Measurements from ENCODE around the gene CORO7.
"Not testable (repeated sequence)": the region's sequence is repeated elsewhere in the genome, so short reads cannot be mapped to it uniquely, and the experiment has no call there.

The CORO7 gene

DNA sequence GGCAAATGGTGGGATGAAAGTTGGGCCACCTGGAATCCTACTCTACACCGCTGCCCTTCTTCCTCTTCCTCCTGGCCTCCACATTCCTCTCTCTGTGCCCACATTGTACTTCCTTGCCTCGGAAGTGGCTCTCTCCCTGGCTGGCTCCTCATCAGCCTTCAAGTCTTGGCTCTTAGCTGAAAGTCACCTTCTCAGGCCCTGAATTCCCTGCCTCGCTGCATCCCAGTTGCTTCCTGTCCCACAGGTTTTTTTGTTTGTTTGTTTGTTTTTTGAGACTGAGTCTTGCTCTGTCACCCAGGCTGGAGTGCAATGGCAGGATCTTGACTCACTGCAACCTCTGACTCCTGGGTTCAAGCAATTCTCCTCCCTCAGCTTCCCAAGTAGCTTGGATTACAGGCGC, 62.7 kb downstream of the CORO7 start:
- no peak for DNase-seq (ENCODE audit: low spot score)

DNA sequence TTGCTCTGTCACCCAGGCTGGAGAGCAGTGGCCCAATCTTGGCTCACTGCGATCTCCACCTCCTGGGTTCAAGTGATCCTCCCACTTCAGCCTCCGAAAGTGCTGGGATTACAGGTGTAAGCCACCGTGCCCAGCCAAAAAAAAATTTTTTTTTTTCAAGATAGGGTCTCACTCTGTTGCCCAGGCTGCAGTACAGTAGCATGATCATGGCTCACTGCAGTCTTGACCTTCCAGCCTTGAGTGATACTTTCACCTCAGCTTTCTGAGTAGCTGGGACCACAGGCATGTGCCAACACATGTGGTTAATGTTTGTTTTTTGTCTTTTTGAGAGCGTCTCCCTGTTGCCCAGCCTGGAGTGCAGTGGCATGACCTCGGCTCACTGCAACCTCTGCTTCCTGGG, 63.6 kb downstream of the CORO7 start:
- no peak for DNase-seq (ENCODE audit: low spot score)

DNA sequence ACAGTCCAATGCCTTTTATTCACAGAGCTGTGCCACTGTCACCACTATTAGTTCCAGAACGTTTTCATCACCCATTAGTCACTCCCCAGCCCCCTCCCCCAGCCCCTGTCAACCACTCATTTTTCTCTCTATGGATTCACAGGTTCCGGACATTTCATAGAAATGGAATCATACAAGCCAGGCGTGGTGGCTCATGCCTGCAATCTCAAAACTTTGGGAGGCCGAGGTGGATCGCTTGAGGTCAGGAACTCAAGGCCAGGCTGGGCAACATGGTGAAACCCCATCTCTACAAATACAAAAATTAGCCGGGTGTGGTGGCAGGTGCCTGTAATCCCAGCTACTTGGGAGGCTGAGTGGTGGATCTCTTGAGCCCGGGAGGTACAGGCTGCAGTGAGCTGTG, 64.5 kb downstream of the CORO7 start:
- no peak for DNase-seq (ENCODE audit: low spot score)

DNA sequence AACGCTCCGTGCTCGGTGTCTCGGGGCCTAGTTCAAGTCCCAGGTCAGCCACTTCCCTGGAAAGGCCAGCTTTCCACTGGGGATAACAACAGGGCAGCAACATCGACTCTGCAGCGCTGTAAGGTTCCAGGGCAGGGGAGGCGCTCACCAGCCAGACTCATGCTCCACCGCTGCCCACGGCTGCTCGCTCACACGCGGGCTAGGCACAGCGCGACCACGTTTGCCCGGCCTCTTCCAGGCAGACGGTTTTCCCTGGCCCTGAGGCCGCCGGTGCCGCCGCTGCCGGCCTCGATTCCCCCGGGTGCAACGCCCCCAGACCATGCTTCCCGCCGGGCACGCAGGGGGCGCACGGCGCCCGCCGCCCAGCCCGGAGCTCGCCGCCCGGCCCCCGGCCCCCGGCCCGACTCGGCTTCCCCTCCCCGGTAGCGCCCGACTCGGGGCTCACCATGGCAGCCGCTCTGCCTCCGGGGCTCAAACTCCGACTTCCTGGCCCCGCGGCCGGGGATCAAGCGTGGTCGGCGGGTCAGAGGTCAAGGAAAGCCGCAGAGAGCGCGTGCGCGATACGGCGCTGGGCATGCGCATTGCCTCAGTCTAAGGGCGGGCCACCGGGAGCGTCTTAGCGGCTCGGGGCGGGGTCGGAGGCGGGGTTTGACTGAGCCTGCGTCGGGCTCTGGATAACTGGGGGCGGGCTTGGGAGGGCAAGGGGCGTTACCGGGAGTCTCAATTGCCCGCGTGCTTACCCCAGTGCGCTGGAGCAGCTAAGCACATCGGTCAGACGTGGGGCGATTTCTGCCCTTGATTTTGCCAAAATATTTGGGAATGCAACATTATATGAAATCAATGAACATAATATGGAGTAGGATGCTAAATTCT, 65.4 kb downstream of the CORO7 start, which contains the start of gene PAM16:
TSS of gene PAM16 (minus strand) at position 535 of the 873 bp plus-strand sequence. CDS start at position 448, 87 bp downstream.
- peak; percentile 88 for DNase-seq (ENCODE audit: low spot score)

DNA sequence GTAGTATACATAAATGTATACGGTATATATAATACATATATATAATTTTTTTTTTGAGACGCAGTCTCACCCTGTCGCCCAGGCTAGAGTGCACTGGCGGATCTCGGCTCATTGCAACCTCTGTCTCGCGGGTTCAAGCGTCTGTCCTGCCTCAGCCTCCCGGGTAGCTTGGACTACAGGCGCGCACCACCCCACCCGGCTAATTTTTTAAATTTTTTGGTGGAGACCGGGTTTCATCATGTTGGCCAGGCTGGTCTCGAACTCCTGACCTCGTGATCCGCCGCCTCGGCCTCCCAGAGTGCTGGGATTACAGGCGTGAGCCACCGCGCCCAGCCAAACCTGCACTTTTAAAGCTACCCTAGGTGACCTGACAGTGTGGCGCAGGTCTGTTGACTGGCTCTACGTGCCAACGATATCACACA, 66.0 kb downstream of the CORO7 start:
- no peak for DNase-seq (ENCODE audit: low spot score)

DNA sequence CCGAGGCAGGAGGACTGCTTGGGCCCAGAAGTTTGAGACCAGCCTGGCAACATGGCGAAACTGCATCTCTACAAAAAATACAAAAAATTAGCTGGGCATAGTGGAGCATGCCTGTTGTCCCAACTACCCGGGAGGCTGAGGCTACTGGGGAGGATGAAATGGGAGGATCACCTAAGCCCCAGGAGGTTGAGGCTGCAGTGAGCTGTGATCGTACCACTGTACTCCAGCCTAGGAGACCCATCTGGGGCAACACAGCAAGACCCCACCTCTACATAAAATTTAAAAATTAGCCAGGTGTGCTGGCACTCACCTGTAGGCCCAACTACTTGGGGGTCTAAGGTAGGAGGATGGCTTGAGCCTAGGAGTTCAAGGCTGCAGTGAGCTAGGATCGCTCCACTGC, 67.1 kb downstream of the CORO7 start:
- DNase-seq (ENCODE audit: low spot score): no peak

DNA sequence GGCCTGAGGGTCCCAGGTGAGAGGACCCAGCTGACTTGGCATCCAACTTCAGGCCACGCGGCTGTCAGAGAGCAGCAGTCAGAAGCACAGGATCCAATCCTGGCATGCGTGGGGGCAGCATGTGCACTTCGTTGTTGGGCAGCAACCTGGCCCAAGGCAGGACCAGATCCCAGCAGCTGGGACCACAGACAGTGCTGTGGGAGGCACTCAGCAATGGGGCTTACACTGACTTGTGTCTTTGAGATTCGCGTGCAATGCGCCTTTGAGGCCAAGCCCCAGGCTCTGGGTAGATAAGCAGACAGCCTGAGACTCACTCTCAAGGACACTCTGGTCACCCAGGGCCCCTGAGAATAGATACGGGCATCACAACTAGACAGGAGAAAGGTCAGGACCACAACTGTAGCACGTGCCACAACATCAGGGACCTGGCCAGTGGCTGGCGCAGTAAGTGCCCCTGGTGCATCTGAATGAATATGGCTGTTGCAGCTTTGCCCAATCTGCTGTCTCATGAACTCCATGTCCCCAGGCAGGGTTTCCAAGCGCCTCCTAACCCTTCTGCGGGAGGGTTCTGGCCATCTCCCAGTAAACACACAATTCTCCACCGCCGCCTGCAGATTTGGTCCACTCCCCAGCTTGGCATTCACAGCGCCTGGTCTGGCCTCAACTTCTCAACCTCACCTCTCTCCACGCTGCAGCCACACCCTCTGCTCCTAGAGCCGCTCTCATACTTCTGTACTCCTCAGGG, 68.5 kb downstream of the CORO7 start:
- DNase-seq (ENCODE audit: low spot score): no peak

DNA sequence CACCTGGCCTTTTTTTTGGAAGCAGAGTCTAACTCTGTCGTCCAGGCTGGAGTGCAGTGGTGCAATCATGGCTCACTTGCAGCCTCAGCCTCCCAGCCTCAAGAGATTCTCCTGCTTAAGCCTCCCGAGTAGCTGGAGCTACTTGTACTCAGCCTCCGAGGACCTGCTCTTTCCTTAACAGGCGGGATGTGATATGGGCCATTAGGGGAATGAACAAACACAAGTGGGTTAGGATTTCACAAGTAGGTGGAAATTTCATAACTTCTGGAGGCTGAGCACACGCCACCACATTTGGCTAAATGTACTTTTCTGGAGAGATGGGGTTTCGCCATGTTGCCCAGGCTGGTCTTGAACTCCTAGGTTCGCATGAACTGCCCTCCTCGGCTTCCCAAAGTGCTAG, 69.4 kb downstream of the CORO7 start:
- no peak for DNase-seq (ENCODE audit: low spot score)

DNA sequence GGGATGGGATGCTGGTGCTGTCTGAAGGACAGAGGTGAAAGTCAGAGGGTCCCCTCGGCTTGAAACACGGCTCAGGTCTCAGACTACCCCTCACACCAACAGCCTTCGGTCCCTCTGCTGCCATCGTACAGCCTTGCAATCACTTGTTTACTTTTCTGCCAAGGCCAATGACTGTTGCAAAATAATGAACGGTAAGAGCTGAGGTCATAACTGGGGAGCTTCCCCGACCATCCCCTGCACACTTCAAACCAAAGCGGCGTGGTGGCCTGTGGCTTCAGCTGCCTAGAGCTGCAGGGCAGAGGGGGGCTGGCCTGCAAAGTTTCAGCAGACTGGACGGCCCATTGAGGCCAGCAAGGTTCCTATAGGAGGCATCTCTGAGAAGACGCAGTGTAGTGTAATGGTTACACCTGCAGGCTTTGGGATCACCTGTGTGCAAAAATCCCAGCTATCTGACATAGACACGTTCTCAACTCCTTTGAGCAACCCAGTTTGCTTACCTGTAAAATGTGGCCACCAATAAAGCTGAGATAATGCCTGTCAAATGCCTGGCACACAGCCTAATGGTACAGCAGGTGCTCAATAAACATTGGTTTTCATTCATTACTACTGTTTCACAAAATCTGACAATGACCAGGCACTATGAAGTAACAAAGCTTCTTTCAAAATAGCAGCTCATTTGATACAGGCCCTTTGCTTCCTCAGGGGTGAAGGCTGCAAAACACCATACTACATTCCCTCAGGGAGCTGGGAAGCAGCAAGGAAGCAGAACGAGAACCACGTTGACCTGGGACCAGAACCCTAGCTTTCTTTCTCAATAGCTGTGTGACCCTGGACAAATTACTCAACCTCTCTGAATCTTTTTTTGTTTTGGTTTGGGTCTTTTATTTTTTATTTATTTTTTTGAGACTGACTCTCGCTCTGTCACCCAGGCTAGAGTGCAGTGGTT, 70.3 kb downstream of the CORO7 start:
- DNase-seq (ENCODE audit: low spot score): no peak

DNA sequence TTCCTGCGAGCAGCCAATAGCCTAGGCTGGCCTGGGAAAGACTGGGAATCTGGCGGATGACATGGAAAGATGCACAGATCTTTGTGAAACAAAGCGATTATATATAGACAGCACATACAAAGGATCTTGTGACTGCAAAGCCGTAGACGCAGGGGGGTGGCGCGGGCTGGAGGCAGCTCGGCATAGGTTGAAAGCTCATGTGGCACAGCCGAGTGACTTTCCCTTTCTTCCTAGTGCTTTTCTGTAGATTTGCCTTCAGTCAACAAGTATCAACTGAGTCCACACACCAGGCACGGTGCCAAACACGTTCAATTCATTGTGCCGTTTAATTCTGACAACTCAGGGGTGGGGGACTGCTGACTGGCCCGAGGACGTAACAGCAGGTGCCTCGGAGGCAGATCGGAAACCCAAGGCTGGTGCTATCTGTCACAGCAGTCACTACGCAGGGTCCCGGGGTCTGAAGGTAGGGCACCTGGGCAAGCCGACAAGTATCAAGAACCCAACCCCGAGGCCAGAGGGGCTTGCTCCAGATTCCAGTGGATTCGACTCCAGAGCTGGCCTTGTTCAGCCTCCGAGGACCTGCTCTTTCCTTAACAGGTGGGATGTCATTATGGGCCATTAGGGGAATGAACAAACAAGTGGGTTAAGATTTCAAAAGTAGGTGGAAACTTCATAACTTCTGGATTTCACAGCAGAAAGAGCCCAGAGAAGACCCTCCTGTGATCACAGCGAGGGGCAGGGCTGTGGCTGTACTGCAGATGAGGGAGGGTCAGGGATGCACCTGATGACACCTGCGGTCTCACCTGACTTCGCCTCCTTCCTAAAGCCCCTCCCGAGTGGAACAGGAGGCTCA, 71.2 kb downstream of the CORO7 start:
- DNase-seq (ENCODE audit: low spot score): peak; percentile 63

DNA sequence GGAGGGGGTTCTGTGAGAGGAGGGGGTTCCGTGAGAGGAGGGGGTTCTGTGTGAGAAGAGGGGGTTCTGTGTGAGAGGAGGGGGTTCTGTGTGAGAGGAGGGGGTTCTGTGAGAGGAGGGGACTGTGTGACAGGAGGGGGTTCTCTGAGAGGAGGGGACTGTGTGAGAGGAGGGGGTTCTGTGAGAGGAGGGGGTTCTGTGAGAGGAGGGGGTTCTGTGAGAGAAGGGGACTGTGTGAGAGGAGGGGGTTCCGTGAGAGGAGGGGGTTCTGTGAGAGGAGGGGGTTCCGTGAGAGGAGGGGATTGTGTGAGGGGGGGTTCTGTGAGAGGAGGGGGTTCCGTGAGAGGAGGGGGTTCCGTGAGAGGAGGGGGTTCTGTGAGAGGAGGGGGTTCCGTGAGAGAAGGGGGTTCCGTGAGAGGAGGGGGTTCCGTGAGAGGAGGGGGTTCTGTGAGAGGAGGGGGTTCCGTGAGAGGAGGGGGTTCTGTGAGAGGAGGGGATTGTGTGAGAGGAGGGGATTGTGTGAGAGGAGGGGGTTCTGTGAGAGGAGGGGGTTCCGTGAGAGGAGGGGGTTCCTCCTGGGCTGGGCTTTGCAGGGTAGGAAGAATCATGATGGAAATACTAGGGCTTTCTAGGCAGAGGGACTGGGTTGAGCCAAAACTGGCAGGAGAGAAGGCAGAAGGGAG, 72.0 kb downstream of the CORO7 start:
- not testable (repeated sequence) for DNase-seq (ENCODE audit: low spot score)

DNA sequence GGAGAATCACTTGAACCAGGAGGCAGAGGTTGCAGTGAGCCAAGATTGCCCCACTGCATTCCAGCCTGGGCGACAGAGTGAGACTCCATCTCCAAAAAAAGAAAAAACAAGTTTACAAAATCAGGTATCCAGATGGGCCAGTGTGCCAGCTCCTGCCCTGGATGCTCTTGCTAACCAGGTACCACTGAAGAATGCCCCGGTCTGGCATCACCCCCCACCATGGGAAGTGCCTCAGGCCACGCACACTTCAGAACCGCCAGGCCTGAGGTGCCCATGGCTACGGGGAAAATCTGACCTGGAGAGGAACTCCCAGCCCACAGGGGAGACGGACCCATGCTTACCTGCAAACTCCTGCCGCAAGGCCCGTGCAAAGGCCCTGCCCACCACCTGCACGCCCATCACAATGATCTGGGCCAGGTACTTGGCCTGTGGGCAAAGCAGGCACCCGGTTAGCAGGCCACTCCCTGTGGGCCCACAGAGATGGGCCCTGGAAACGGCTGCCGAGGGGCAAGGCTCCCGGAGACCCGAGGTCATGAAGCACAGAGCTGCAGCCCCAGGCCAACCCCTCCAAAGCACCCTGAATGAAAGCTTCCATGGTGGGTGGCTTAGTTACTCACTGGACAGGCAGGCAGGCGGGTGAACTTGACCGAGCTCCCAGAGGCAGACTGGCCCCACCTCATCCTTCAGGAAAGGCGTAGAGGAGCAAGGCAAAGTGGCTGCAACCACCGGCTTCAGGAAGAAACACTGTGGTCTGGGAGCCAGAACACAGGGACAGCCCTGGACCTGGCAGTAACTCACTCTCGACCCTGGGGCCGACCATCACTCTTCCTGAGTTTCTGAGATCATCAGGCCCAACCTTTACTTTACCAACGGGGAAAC, 73.3 kb downstream of the CORO7 start:
- no peak for DNase-seq (ENCODE audit: low spot score)

DNA sequence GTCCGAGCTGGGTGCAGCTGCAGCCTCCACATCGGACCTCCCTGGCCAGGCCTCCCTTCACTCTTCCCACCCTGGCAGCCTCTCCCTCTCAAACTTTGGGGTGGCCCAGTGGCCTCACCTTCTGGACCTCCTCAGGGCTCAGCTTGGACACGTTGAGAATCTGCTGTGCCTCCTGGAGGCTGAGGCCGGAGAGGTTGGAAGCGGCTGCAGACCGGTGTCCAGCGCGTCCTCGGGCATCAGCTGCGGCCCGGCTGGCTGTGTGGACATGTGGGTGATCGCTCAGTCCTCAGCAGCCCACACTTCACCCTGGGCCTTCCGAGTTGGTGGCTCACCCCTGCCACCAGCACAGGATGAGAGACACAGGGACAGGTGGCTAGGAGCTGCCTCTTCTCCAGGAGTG, 75.1 kb downstream of the CORO7 start:
- DNase-seq (ENCODE audit: low spot score): no peak

DNA sequence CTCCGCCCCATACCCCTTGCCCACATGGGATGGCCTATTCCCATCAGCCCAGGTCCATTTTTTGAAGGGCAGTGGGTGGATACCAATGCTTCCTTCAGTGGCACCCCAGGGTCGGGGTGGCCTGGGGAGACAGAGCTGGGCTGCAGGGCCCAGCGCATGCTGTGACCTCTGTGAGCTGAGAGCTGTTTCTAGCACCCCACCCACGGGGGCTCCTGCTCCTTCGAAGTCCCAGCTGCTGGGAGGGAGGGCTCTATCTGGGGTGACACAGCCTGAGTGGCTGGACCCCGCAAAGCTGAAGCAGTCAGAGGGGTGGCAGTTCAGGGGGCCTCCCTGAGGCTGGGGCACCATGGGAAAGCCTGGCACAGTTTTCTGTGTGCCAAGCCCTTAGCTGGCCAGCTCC, 76.0 kb downstream of the CORO7 start:
- no peak for DNase-seq (ENCODE audit: low spot score)

DNA sequence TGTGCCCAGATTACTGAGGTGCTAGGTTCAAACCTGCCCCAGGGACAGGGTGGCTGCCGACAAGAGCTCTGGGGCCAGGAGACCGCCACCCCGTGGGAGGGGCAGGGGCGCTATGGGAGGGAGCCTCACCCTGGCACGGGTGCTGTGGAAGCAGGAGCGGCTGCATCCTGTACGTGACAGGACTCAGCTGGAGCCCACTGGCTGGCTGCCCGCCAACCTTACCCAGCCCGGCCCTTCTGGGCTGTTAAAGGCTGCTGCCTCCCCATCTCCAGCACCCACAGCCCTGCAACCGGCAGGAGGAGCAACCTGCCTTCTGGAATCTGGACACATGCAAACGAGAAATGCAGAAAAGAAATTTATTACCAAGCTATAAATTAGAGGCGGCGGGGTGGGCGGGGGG, 76.5 kb downstream of the CORO7 start:
- DNase-seq (ENCODE audit: low spot score): no peak

DNA sequence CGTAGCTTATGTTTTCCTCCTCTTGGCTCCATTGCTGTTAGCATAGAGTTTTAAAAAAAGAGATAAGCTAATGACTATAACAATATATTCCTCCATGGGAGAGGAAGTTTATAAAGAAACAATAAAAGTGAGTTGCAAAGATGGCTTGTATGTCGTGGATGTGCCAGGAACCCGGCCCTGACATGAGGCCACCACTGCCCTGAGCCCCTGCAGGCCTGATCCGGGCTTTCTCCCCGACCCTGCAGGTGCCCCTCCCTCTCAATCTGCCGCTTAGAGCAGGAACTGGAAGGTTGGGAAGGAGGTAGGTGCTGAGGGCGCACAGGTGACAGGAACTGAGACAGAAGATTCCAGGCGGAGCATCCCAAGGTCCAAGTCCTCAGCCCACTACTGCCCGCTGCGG, 76.9 kb downstream of the CORO7 start:
- no peak for DNase-seq (ENCODE audit: low spot score)

DNA sequence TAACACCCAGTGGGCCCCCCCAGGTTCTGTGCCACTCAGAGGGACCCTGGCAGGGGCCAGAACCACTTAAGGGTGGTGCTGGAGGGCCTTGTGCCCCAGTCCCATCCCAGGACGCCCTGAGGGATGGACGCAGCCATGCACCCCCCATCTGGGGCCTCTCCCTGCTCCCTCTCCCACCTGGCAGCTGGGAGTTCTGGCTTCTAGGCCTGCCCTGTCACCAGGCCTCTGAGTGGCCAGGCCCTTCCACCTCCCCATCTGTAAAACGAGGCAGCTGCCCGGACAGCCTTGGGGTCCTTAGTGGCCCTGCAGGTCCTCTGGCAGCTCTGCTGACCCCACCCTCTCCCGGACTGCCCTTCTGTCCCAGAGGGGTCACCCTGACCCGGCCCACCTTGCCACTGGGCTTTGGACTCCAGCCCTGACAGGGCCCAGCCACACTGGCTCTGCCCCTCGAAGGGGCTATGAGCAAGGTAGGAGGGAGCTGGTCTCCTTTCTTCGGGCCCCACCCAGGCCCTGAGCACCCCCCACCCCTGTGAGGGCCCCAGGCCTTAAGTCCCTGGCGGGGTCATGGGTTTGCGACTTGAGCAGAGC, 77.6 kb downstream of the CORO7 start:
- DNase-seq (ENCODE audit: low spot score): no peak

DNA sequence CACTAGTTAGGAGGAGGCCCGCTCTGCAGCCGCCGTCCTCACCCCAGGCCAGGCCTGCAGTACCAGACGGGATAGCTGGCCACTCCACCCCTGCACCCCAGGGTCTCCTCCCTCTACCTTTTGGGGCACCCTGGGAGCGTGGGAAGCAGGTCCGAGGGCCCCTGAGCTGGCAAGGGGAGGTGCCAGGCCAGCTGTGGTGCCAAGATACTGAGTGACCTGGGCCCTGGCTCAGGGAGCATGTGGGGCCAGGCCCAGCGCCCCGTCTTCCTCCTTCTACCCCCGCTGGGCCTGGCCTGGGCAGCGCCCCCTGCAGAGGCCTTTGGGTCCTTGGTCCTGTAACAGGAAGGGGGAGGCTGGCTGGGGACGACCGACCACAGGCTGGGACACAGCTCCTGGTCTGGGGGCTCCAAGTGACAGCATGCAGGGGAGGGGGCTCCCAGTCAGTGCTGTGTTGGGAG, 78.2 kb downstream of the CORO7 start:
- no peak for DNase-seq (ENCODE audit: low spot score)

DNA sequence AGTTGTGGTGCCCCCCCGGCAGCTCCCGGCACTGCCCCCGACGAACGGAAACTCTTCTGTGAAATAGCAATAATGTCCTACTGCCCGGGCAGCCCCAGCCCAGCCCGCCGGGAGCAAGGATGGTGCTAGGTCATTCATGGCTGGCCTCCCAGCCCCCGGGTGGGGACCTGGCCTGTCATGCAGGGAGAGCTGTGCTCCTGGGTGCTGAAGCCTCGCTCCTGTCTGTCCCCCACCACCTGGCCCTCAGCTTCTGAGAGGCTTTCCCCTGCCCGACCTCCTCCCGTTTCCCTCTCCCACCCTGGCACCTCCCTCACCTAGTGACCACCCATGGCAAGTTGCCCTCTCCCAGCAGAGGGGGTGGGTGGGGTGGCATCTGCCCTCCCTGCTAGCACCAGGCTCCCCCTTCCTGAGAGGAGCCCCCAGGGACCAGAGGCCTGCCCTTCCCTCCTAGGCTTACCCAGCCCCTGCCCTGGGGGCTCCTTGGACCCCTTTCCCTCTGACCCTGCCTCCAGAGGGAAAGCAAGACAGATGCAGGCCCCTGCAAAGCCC, 78.8 kb downstream of the CORO7 start:
- no peak for DNase-seq (ENCODE audit: low spot score)

Data from globus pallidus (tissue), 1 donor.